Panc1 (cell line): ENCODE measurements around the gene NCOA3.

Source experiments
- CTCF ChIP-seq: fragments of 450-650 bp; IDR thresholded peaks from 2 replicates; pipeline ENCODE4 v1.5.1; 2017; ENCODE audit warnings: mild to moderate bottlenecking
- SIN3A ChIP-seq: IDR thresholded peaks from 2 replicates; pipeline ENCODE4 v1.6.1; 2012; ENCODE audit warnings: low read depth, mild to moderate bottlenecking, low read length, moderate library complexity, borderline replicate concordance; ENCODE audit not compliant: insufficient read depth

- TF ChIP-seq SIN3A (no peak), CTCF (no peak)
Measured at GRCh38 chr20:47581090-47581489, 79.4 kb downstream of the NCOA3 start.
